Activated T-cell treated with anti-CD3 and anti-CD28 coated beads, Interleukin-2, amount 50 U/mL, for 72 hours (primary cell): ENCODE measurements around the gene THSD7A. TPM values are rescaled to one million over a fixed set of nuclear protein-coding genes. Genes with fewer than 3 reads are reported as not detected.

Source experiments
- ATAC-seq, 2 donors: fragments of 150-1000 bp; cut with Tn5 transposase; replicated peaks in 1 of 2; 2 replicates each; pipeline ENCODE4 v1.10.0; 2021; ENCODE audit warnings: moderate library complexity in 2 of 2, mild to moderate bottlenecking in 1 of 2
- DNase-seq, 2 donors: peaks; one replicate each; pipeline ENCODE4 v3.0.0; 2021 to 2022; ENCODE audit warnings: mixed read lengths in 1 of 2
- H3K27ac Mint-ChIP-seq: one replicate; pipeline ENCODE4 v1.8.0; 2022; ENCODE audit warnings: mild to moderate bottlenecking, moderate library complexity, mixed read lengths
- H3K27me3 Mint-ChIP-seq: one replicate; pipeline ENCODE4 v1.8.0; 2022; ENCODE audit warnings: low read depth, mixed read lengths
- H3K36me3 Mint-ChIP-seq, 2 donors: one replicate each; pipeline ENCODE4 v1.8.0; 2022; ENCODE audit warnings: mixed read lengths in 2 of 2, mild to moderate bottlenecking in 1 of 2; ENCODE audit not compliant: insufficient read depth in 2 of 2
- H3K4me1 Mint-ChIP-seq: one replicate; pipeline ENCODE4 v1.8.0; 2022; ENCODE audit warnings: low read depth, mixed read lengths
- H3K4me3 Mint-ChIP-seq, 2 donors: one replicate each; pipeline ENCODE4 v1.8.0; 2022; ENCODE audit warnings: mild to moderate bottlenecking in 2 of 2, mixed read lengths in 2 of 2, moderate library complexity in 2 of 2
- H3K9me3 Mint-ChIP-seq, 2 donors: one replicate each; pipeline ENCODE4 v1.8.0; 2022; ENCODE audit warnings: mixed read lengths in 2 of 2
- total RNA-seq, 2 donors: library from RNA; stranded (reverse); gene quantifications; one replicate each; pipeline ENCODE4 v1.2.3, GENCODE V29; 2022

The THSD7A gene
- total RNA-seq, 2 donors from 2014 or later, result not detected

- Mint-ChIP-seq H3K27me3 (no peaks in the 10 kb centered on the region), H3K4me3 (no peak overlapping the region), H3K4me1 (no peaks in the 10 kb centered on the region), H3K9me3 (no peaks in the 10 kb centered on the region), H3K27ac (no peak overlapping the region), H3K36me3 (no peaks in the 10 kb centered on the region)
- DNase-seq (no peak), ATAC-seq (no peak)
These were observed 208.8 kb downstream of the THSD7A start for GRCh38 chr7:11623093-11623678.

- Mint-ChIP-seq H3K9me3 (no peaks in the 10 kb centered on the region), H3K27me3 (no peaks in the 10 kb centered on the region), H3K4me3 (no peak overlapping the region), H3K36me3 (no peaks in the 10 kb centered on the region), H3K4me1 (no peaks in the 10 kb centered on the region), H3K27ac (no peak overlapping the region)
- no peak for ATAC-seq
- DNase-seq, result no peak
These were observed 211.4 kb downstream of the THSD7A start for GRCh38 chr7:11620406-11621253.

- no peaks in the 10 kb centered on the region for H3K36me3 Mint-ChIP-seq
- H3K4me1 Mint-ChIP-seq, result no peaks in the 10 kb centered on the region
- H3K27me3 Mint-ChIP-seq, result no peaks in the 10 kb centered on the region
- H3K4me3 Mint-ChIP-seq, result no peak overlapping the region
- H3K9me3 Mint-ChIP-seq, result peaks cover 5 to 6% of the 10 kb centered on the region in 2 donors
- H3K27ac Mint-ChIP-seq, result no peak overlapping the region
- no peak for DNase-seq
- no peak for ATAC-seq
These were observed 215.5 kb downstream of the THSD7A start for GRCh38 chr7:11616466-11616865.

- Mint-ChIP-seq H3K4me3 (no peak overlapping the region), H3K9me3 (peaks cover 5 to 6% of the 10 kb centered on the region in 2 donors), H3K36me3 (no peaks in the 10 kb centered on the region), H3K27ac (no peak overlapping the region), H3K4me1 (no peaks in the 10 kb centered on the region), H3K27me3 (no peaks in the 10 kb centered on the region)
- DNase-seq, result no peak
- ATAC-seq, result no peak
These were observed 216.8 kb downstream of the THSD7A start for GRCh38 chr7:11615174-11615573.

GRCh38 chr7:11613292-11613930 is 218.6 kb downstream of the THSD7A start:
- ATAC-seq (peak in 1 of 2 donors; percentile 53), DNase-seq (no peak)
- peaks cover 5 to 6% of the 10 kb centered on the region in 2 donors for H3K9me3 Mint-ChIP-seq
- no peaks in the 10 kb centered on the region for H3K36me3 Mint-ChIP-seq
- H3K27me3 Mint-ChIP-seq, result no peaks in the 10 kb centered on the region
- H3K27ac Mint-ChIP-seq, result no peak overlapping the region
- no peaks in the 10 kb centered on the region for H3K4me1 Mint-ChIP-seq
- no peak overlapping the region for H3K4me3 Mint-ChIP-seq

GRCh38 chr7:11612737-11613136 is 219.3 kb downstream of the THSD7A start:
- Mint-ChIP-seq H3K27ac (no peak overlapping the region), H3K9me3 (peaks cover 5 to 6% of the 10 kb centered on the region in 2 donors), H3K4me3 (no peak overlapping the region), H3K27me3 (no peaks in the 10 kb centered on the region), H3K4me1 (no peaks in the 10 kb centered on the region), H3K36me3 (no peaks in the 10 kb centered on the region)
- DNase-seq (no peak), ATAC-seq (no peak)

- Mint-ChIP-seq H3K27me3 (no peaks in the 10 kb centered on the region), H3K9me3 (peaks cover 5 to 6% of the 10 kb centered on the region in 2 donors), H3K36me3 (no peaks in the 10 kb centered on the region), H3K4me1 (no peaks in the 10 kb centered on the region), H3K27ac (no peak overlapping the region), H3K4me3 (no peak overlapping the region)
- DNase-seq, result no peak
- ATAC-seq, result no peak
These were observed 222.8 kb downstream of the THSD7A start for GRCh38 chr7:11609096-11609670.

- no peak overlapping the region for H3K27ac Mint-ChIP-seq
- ATAC-seq (no peak), DNase-seq (no peak)
- no peaks in the 10 kb centered on the region for H3K27me3 Mint-ChIP-seq
- H3K4me3 Mint-ChIP-seq, result no peak overlapping the region
- peaks cover 4% of the 10 kb centered on the region in 2 donors for H3K9me3 Mint-ChIP-seq
- H3K4me1 Mint-ChIP-seq, result no peaks in the 10 kb centered on the region
- no peaks in the 10 kb centered on the region for H3K36me3 Mint-ChIP-seq
These were observed 224.3 kb downstream of the THSD7A start for GRCh38 chr7:11607686-11608085.

GRCh38 chr7:11605749-11606148 is 226.2 kb downstream of the THSD7A start:
- Mint-ChIP-seq H3K27me3 (no peaks in the 10 kb centered on the region), H3K4me3 (no peak overlapping the region)
- no peak for ATAC-seq

GRCh38 chr7:11604505-11604904 is 227.5 kb downstream of the THSD7A start:
- H3K4me3 Mint-ChIP-seq, result no peak overlapping the region
- H3K4me1 Mint-ChIP-seq, result no peaks in the 10 kb centered on the region
- no peaks in the 10 kb centered on the region for H3K36me3 Mint-ChIP-seq
- H3K27me3 Mint-ChIP-seq, result no peaks in the 10 kb centered on the region
- DNase-seq, result no peak
- peaks cover 0 to 2% of the 10 kb centered on the region in 2 donors for H3K9me3 Mint-ChIP-seq
- no peak overlapping the region for H3K27ac Mint-ChIP-seq
- ATAC-seq, result no peak

More at GRCh38 chr7:11605749-11606148, 226.2 kb downstream of the THSD7A start:
- no peak overlapping the region for H3K27ac Mint-ChIP-seq
- peaks cover 0 to 2% of the 10 kb centered on the region in 2 donors for H3K9me3 Mint-ChIP-seq
- no peak for DNase-seq
- H3K36me3 Mint-ChIP-seq, result no peaks in the 10 kb centered on the region
- H3K4me1 Mint-ChIP-seq, result no peaks in the 10 kb centered on the region

GRCh38 chr7:11601761-11602160 is 230.2 kb downstream of the THSD7A start:
- no peaks in the 10 kb centered on the region for H3K4me1 Mint-ChIP-seq

GRCh38 chr7:11593322-11593721 is 238.7 kb downstream of the THSD7A start:
- H3K36me3 Mint-ChIP-seq, result no peaks in the 10 kb centered on the region
- H3K9me3 Mint-ChIP-seq, result peaks cover 2 to 3% of the 10 kb centered on the region in 2 donors
- no peak for DNase-seq
- no peak for ATAC-seq
- H3K4me3 Mint-ChIP-seq, result no peak overlapping the region
- H3K27me3 Mint-ChIP-seq, result no peaks in the 10 kb centered on the region
- no peaks in the 10 kb centered on the region for H3K4me1 Mint-ChIP-seq
- H3K27ac Mint-ChIP-seq, result no peak overlapping the region

More at GRCh38 chr7:11601761-11602160, 230.2 kb downstream of the THSD7A start:
- Mint-ChIP-seq H3K27ac (no peak overlapping the region), H3K36me3 (peaks cover 0 to 1% of the 10 kb centered on the region in 2 donors), H3K27me3 (no peaks in the 10 kb centered on the region), H3K4me3 (no peak overlapping the region), H3K9me3 (peaks cover 2% of the 10 kb centered on the region in 2 donors)
- ATAC-seq (no peak), DNase-seq (no peak)

GRCh38 chr7:11592699-11593098 is 239.3 kb downstream of the THSD7A start:
- no peaks in the 10 kb centered on the region for H3K36me3 Mint-ChIP-seq
- DNase-seq (no peak), ATAC-seq (no peak)
- no peak overlapping the region for H3K4me3 Mint-ChIP-seq
- no peaks in the 10 kb centered on the region for H3K4me1 Mint-ChIP-seq
- no peak overlapping the region for H3K27ac Mint-ChIP-seq
- H3K27me3 Mint-ChIP-seq, result no peaks in the 10 kb centered on the region
- peaks cover 2 to 3% of the 10 kb centered on the region in 2 donors for H3K9me3 Mint-ChIP-seq
